GM19043 (cell line): ENCODE results near the gene PER3.

ENCODE experiments used
- ATAC-seq: cut with Tn5 transposase; IDR thresholded peaks from one replicate; pipeline ENCODE4 v1.9.1; 2021; ENCODE audit warnings: low read depth; ENCODE audit not compliant: unreplicated experiment

Gene PER3

DNA sequence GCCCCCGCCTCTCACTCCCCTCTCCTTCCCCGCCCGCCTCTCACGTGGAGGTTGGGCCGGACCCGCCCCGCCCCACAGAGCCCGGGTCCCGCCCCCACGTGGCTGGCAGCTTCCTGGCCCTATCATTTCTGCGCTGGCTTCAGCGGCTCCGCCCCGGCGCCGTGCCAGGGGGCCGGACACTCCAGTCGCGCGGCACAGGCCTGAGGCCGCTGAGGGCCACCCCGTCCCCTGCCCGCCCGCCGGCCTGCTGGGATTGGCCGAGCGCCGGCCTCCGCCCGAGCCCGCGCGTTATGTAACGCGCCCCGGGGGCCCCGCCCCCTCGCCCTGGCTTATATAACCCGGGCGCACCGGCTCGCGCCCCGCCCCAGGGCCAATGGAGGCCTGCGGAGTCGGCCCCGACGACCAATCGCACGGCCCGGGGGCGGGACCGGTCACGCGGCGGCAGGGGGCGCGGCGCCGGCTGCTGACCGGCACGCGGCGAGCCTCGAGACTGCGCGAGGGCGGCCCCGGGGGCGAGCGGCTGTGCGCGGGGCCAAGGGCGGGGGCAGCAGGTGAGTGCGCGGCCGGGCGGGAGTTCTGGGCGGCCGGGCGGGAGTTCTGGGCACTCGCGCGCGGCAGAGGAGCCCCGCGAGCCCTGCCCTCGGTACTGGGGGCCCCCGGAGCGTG is at the start of gene PER3:
Gene PER3, plus strand, starts transcription at position 466 of the 666 bp plus-strand sequence. CDS start 587 bp downstream, outside the sequence.
- ATAC-seq: peak; percentile 89

GRCh38 chr1:7738044-7738443 is 46.0 kb upstream of the PER3 start:
- no peak for ATAC-seq

DNA sequence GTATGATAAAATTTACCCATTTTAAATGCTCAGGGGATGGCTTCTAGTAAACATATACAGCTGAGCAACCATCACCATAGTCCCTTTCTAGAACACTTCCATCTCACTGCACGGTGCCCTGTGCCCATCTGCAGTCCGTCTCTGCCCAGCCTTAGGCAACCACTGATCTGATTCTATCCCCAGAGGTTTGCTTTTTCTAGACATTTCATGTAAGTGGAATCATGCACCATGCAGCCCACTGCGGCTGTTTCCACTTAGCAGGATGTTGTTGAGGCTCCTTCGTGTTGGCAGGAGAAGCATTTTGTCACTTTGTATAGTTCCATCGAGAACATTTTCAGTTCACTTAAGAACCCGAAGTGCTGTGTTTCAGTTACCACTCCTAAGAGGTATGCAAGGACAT is 40.7 kb upstream of the PER3 start:
- ATAC-seq: no peak

GRCh38 chr1:7744882-7745281 is 39.2 kb upstream of the PER3 start:
- ATAC-seq: no peak

DNA sequence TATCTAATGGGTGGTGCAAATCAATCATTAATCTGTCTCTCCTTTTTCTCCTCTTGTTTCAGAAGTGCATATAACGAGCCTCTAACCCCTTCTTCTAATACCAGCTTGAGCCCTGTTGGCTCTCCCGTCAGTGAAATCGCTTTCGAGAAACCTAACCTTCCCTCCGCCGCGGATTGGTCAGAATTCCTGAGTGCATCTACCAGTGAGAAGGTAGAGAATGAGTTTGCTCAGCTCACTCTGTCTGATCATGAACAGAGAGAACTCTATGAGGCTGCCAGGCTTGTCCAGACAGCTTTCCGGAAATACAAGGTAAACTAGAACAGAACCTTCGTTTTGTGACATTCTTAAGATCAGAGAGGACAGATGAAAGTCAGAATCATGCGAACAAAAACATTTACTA is 38.3 kb upstream of the PER3 start:
- no peak for ATAC-seq

- ATAC-seq: no peak
Observed at GRCh38 chr1:7747605-7748004, 36.5 kb upstream of the PER3 start.

- no peak for ATAC-seq
Observed at GRCh38 chr1:7749126-7749525, 35.0 kb upstream of the PER3 start.

GRCh38 chr1:7751174-7751573 is 32.9 kb upstream of the PER3 start:
- ATAC-seq: no peak

GRCh38 chr1:7752512-7753417 is 31.3 kb upstream of the PER3 start:
- no peak for ATAC-seq

GRCh38 chr1:7753641-7754040 is 30.4 kb upstream of the PER3 start:
- ATAC-seq: no peak

DNA sequence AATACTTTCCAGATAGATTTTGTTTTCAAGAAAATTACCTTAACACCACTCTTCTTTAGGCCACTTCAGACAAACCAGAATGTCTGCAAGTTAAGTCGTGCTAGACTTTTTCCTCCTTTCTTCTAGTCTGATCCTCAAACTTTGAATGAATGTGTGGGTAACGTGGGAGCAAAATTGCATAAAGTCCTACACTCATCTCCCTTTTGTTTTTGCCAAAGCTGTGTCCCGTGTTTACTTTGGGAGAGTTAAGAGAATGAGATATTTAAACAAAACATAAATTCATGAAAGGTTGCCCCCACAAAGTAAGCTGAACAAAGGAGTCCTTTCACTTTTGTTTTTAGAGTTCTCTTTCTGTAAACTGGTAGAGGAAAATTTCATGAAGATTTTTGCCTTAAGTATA is 29.9 kb upstream of the PER3 start:
- no peak for ATAC-seq

- no peak for ATAC-seq
Observed at GRCh38 chr1:7755448-7755847, 28.6 kb upstream of the PER3 start.

- no peak for ATAC-seq
Observed at GRCh38 chr1:7760245-7760644, 23.8 kb upstream of the PER3 start.

DNA sequence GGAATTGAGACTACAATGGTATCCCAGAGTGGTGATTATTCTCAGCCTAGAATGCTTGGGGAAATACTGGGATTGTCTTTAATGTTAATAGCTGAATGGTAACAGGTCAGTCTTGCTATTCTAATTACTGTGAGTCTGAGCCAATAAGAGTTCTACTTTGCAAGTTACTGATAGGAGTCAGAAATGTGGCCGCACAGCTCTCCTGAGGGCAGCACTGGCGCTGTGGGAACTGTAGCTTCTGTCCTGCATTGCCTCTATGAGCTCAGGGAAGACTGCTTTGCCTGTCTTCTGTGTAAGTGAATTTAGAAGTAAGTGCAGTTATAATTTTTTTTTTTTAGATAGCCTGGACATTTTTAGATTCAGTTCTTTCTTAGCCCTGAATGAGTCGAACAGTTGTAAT is 23.0 kb upstream of the PER3 start:
- ATAC-seq: no peak

- no peak for ATAC-seq
Observed at GRCh38 chr1:7767176-7767575, 16.9 kb upstream of the PER3 start.

- no peak for ATAC-seq
Observed at GRCh38 chr1:7768583-7768982, 15.5 kb upstream of the PER3 start.

DNA sequence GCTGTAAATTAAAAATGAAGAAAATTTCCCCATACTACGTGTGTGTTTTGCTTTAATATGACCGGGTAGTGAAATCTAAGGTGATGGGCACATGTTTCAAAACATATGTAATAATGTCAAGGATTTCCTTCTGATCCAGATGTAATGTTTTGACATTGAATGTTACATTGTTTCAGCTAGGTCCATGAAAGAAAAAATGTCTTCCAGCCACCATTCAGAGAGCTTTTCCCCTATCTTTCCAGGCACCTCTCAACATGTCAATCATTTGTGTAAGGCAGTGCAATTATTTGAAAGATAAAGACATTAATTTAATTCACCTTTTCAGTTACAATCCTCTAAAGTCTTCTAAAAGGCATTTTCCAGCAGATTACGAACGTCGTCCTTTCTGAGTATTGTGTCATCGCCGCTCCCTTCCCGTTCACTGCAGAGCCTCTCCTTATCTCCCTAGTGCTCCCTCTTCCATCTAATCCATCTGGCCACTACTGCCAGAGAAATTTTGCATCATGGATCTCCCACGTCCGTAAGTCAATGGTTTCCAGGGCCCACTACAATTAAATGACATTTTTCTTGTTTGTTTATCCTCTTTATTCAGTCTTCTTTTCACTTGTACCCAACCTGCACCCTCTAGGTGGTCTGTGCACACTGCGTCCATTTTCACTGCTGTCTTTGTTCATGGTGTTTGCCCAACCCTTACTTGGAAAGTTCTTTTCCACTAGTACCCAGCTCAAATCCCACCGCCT is 14.2 kb upstream of the PER3 start:
- no peak for ATAC-seq

- ATAC-seq: no peak
Observed at GRCh38 chr1:7770669-7770996, 13.5 kb upstream of the PER3 start.

DNA sequence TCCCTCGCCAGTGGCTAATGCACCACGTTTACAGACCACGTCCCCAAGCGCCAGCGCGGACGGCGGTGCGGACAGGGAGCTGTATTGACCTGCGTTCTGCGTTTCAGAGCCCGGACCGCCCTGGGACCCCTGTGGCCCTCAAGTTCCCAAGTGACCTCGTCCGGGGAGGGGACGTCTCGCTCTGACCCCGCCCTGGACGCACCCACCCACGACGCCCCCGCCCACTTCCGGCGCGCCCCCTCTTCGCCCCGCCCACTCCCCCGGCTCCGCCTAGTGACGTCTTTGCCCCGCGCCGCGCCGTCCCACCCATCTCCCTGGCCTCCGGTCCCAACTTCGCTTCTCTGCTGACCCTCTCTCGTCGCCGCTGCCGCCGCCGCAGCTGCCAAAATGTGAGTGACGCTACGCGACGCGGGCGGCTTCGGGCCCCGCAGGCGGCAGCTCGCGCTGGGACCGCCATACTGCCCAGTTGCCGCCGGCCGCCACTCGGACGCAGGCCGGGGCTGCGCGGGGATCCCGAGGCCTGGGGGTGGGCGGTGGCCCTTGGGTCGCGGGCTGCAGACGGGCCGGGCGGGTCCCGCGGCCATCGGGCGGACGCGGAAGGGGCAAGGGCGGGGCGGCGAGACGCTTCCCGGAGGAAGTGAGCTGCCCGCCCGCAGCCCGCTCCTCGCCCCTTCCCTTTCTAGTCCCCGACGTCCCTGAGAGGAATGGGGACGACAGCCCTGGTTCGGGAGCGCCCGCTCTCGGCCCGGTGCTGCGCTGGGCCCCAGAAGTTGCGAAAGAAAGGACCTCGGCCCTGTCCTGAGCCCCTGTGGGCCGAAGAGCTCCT is 12.9 kb upstream of the PER3 start, which contains the start of gene VAMP3:
Gene VAMP3, plus strand, starts transcription at position 300 of the 826 bp plus-strand sequence. Its CDS starts 88 bp downstream, at position 388.
- peak; percentile 56 for ATAC-seq

GRCh38 chr1:7771823-7772299 is 12.2 kb upstream of the PER3 start:
- no peak for ATAC-seq
